GM10266 (cell line): ENCODE results near the gene TM6SF1.

Source experiments
- DNase-seq: peaks from one replicate; pipeline ENCODE4 v3.0.0; 2012; ENCODE audit errors: extremely low spot score
- TF ChIP-seq, protein P1 (sequence below): IDR thresholded peaks from 2 replicates; pipeline ENCODE4 v1.5.1; 2012; ENCODE audit warnings: mild to moderate bottlenecking, low read depth; ENCODE audit not compliant: control insufficient read depth, insufficient read depth; ENCODE audit errors: missing control alignments

TM6SF1 gene

DNA sequence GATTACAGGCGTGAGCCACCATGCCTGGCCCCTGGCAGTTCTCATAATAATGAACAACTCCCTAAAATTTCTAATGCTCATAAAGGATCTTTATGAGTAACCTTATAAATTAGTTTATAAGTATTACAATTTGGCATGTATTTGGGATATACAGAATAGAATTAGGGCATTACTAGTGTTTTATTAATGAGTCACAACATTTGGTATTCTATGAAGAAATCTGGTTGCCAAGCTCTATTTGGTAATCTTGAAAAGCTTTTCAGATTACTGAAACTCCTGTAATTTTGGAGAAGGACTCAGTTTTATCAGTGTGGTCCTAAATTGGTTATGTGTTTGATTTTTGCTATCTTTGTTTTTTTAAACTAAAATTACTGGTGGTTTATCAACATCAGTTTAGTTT lies 45.8 kb downstream of the TM6SF1 start:
- no peak for DNase-seq
- TF ChIP-seq, protein P1, sequence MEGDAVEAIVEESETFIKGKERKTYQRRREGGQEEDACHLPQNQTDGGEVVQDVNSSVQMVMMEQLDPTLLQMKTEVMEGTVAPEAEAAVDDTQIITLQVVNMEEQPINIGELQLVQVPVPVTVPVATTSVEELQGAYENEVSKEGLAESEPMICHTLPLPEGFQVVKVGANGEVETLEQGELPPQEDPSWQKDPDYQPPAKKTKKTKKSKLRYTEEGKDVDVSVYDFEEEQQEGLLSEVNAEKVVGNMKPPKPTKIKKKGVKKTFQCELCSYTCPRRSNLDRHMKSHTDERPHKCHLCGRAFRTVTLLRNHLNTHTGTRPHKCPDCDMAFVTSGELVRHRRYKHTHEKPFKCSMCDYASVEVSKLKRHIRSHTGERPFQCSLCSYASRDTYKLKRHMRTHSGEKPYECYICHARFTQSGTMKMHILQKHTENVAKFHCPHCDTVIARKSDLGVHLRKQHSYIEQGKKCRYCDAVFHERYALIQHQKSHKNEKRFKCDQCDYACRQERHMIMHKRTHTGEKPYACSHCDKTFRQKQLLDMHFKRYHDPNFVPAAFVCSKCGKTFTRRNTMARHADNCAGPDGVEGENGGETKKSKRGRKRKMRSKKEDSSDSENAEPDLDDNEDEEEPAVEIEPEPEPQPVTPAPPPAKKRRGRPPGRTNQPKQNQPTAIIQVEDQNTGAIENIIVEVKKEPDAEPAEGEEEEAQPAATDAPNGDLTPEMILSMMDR, result no peak

DNA sequence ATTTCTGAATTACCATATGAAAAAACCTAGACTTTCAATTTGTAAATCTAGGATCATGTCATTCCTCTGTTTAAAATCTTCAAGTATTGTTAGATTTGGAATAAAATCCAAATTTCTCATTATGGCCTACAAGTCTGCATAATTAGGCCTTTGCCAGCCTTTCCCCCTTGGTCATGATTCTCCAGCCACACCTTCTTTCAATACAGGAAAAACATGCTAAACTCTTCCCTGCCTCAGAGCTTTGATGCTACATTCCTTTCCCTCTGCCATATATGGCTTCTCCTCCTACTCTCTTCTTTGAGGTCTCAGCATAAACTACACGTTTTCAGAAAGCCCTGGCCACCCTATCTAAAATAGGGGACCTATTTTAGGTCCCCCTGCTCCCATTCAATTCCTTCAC lies 48.5 kb downstream of the TM6SF1 start:
- DNase-seq, result no peak
- TF ChIP-seq, protein P1, result no peak

DNA sequence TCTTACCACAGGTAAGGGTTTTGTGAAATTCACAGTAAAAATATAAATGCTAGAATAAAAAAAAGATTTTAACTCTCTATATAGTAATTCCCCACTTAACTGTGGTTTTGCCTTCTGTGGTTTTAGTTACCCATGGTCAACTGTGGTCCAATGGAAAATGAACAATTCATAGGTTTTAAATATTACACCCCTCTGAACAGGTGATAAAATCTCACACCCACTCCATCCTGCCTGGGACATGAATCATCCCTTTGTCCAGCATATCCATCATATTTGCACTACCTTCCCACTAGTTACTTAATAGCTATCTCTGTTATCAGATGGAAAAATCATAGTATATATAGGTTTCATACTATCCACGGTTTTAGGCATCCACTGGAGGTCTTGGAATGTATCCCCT lies 50.9 kb downstream of the TM6SF1 start:
- DNase-seq, result no peak
- TF ChIP-seq, protein P1, result no peak

DNA sequence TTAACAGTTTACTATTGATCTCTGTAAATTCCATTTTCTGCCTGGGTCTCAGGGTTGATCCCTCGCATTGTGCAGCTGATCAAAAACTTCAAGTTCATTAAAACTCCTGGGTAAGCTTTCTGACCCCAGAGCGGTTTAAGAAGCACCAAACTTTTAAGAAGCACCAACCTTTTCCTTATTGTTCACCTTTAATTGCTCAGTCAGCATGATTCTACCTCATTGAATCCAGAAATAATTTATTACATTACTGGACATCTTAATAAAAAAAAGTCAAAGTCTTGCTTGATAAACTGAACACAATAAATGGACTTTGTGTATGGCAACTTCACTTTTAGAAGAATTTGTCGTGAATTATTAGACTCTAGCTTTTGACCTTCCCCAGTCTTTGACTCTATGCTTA lies 53.3 kb downstream of the TM6SF1 start:
- TF ChIP-seq, protein P1, result no peak
- no peak for DNase-seq

DNA sequence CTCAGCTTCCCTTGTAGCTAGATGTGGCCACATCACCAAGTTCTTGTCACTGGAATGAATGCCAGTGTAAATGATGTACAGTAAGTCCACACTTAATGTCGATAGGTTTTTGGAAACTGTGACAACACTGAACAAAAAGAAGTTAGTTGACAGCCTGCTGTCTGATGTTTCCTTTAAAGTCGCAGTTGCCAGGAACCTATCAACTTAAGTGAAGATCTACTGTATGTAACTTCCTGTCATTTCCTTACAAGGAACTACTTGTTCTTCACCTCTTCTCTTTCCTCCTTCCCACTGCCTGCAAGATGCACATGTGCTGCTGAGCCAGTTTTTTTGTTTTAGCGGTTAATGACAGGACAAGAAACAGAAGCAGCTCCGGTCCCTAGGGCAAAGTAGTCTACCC lies 55.6 kb downstream of the TM6SF1 start:
- no peak for DNase-seq
- TF ChIP-seq, protein P1, result no peak

DNA sequence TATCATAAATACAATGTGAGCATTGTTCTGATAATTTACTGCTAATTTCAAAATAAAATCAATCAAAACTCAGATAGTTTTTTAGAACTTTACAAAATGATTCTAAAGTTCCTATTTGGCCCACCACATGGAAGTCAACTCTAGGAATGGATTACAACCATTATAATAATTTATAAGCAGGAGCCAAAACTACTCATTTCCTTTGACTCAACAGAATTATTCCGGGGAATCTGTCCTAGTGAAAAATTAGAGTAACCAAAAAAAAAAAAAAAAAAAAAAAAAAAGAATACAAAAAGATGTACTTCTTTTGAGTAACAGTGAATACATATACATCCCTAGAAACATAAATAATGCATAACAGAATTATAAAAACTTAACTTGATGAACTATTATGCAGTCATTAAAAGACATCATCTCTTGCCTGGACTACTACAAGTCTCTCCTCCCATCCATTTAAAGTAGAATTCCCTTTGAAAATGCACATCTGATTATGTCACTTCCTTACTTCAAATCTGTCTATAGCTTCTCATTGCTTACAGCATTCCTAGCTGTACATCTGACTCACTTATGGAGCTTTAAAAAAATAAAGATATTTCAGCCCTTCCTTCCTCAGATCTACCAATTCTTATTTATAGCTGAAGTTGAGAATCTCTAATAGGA lies 56.8 kb downstream of the TM6SF1 start:
- TF ChIP-seq, protein P1, result no peak
- no peak for DNase-seq

DNA sequence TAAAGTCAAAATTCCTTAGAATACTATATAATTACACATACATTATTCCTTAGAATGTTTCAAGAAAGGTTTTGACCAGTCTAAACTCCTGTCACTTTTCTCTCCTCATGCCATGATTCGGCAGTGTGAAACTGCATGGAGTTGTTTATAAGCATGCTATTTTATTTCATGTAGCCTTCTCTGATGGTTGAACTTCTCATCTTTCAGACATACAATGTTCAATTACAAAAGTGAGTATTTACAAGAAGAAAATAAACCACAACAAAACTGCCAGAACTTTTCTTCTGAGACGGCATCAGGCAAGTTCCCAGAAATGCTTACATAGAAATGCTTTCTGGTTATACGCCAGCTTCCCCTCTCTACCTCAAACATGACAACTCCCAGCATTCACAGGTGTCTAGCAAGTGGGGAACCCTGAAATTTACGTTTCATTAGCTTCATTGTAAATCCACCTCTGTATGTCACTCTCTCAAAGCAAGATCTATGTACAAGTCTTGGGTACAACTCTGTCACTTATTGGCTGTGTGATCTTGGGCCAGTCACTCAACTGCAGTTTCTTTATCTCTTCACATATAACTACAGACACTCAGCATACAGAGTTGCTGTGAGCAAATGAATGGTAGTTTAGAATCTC lies 57.4 kb downstream of the TM6SF1 start:
- DNase-seq, result no peak

More for the DNA sequence above, 57.4 kb downstream of the TM6SF1 start:
- TF ChIP-seq, protein P1, result no peak
